Inferior parietal cortex (tissue), 1 donor: ENCODE results near the gene PDGFB.

Experiments
- DNase-seq: peaks from one replicate; pipeline ENCODE4 v3.0.0-alpha.2; 2016; ENCODE audit errors: extremely low spot score

The PDGFB gene

GRCh38 chr22:39240831-39241793, 3.7 kb downstream of the PDGFB start:
- no peak for DNase-seq

DNA sequence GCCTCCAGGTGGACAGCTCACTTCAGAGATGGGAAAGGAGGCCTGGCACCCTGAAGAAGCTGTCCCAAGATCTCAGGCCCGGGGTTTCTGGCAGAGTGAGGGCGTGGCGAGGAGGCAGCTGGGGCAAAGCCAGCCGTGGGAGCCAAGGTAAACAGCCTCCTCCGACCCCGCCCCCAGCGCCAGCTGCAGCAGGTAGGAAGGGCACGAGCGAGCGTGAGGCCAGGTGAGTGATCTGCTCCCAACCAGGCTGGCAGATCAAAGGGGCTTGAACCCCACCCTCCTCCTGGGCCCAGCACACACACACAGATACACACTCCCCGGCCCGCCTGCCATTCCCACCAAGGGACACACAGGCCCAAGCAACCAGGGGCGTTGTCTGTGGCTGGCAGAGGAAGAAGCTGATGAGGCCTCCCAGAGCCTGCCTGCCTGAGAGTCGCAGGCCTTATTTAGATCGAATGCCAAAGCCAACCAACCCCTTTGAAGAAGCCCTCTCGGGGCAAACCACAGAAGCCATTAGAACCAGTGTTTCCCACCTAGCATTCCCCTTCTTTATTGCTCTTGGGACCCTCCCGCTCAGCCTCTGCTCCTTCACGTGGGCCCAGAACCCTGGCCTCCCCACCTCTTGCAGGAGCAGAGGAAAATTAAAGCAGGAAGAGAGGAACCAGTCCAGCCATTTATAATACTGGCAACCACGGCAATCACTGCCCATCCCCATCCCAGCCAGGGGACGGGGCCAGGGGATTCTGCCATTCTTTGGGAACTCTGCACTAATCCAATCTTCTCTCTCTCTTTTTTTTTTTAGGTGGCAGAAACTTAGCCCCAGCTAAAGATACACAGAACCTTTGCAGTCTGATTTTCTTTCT, 5.0 kb downstream of the PDGFB start:
- DNase-seq, result no peak

DNA sequence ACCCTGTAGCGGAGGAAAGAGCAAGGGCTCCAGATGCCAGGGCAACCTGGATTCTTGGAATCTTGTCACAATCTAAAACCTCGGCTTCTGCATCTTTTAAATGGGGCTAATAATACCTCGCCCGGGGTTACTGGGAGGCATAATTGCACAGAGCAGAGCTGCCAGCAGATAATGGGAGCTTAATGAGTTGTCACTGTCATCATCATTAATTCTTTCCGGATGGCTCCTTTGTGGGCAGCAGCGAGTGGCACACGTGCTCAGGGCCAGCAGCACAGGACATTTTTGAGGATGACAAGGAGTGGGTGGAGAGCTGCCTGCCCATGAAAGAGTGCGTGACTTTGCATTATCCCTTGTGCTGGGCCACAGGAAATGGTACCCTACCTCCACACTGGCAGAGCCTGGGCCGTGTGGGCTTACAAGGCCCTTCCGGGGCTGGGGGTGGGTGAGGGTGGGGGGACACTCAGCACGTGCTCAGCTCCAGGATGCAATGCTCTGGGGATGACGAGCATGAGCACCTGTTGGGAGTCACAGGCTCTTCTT, 5.7 kb downstream of the PDGFB start:
- DNase-seq, result no peak

DNA sequence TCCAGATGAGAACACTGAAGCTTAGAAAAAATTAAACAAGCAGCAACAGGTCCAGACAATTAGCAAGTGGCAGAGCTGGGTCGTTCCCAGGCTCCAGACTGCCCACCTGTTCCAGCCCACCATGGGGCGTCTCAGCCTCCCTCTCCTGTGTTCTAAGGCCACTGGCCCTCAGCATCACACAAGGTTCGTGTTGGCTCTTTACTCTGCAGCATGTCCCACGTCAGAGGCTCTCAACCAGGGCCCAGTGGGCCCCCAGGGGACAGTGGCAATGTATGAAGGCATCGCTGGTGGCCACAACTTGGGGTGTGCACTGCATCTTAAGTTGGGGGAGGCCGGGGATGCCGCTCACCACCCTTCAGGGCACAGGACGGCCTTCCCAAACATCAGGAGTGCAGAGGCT, 6.2 kb downstream of the PDGFB start:
- no peak for DNase-seq

GRCh38 chr22:39238101-39238466, 6.7 kb downstream of the PDGFB start:
- no peak for DNase-seq

DNA sequence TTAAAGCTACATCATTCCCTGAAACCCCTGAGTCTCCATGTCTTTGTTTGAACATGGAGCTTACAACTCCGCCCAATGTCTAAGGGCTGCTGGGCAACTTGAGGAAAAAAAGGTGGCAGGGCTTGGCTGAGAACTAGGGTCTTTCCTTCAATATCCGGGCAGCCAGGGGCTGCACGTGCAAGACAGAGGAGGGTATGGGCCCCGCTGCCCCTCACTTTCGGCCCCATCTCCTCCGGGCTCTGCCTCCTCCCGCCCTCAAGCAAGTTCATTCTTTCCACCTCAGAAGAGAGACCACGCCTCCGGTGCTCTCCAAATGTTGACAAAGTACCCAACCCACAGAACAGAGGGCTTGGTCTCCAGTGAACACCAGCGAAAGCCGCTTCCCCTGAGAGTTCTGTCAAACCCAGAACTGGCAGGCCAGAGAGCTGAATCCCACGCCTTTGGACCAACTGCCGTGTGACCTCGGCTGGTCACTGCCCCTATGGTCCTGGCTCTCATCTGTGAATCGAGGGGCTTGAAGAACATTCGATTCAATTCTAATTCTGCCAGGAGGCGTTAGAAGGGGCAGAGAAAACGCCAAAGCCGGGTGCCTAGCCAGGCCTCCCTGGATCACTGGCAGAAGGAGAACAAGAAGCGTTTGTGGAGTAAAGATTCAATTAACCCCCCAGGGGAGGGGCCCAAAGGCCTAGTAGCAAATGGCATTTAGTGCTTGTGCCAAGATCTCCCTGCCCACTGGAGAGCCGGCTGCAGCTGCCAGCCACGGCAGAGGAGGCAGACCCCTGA, 7.3 kb downstream of the PDGFB start:
- no peak for DNase-seq

DNA sequence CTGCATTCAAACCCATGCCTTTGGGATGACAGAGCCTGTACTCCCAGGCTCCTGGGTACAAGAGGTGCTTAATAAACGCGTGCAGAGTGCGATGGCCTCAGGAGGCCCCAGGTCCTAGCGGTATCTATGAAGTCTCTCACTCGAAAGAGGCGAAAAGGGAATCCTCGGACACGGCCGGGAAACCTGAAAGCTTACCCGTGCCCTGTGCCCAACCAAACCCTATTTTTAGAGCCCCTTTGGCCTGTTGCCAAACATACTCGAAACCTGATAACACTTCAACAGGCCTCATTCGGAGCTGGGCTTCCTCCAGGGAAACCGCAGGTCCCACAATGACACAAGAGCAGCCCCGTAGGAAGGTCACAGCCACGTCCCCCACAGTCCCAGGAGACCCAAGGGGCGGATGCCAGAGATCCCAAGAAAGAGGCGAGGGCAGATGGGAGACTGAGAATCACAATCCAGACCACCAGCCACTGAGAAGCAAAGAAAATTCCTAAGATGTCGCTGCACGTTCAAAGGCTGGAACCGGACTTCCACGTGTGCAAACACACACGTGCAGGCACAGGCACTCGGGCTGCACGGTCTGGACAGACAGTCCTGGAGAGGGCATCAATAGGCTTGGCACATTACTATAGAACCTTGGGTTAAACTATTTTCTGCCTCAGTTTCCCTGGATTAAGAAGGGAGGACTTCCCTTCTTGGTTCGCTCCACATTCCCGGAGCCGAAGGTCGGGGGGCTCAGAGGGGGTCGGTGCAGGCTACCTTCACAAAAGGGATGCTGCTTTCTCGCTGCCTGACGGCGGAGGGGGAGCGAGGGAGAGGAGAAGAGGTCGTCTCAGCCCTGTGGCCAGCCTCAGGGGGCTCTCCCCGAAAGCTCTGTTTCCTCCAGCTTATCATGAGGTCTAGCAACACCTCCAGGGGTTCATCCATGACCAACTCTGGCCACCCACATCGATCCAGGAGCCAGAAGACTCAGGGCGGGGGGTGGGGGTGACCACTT, 8.2 kb downstream of the PDGFB start:
- no peak for DNase-seq

- no peak for DNase-seq
Observed at GRCh38 chr22:39234867-39235687, 9.7 kb downstream of the PDGFB start.

GRCh38 chr22:39234472-39234787, 10.4 kb downstream of the PDGFB start:
- no peak for DNase-seq

DNA sequence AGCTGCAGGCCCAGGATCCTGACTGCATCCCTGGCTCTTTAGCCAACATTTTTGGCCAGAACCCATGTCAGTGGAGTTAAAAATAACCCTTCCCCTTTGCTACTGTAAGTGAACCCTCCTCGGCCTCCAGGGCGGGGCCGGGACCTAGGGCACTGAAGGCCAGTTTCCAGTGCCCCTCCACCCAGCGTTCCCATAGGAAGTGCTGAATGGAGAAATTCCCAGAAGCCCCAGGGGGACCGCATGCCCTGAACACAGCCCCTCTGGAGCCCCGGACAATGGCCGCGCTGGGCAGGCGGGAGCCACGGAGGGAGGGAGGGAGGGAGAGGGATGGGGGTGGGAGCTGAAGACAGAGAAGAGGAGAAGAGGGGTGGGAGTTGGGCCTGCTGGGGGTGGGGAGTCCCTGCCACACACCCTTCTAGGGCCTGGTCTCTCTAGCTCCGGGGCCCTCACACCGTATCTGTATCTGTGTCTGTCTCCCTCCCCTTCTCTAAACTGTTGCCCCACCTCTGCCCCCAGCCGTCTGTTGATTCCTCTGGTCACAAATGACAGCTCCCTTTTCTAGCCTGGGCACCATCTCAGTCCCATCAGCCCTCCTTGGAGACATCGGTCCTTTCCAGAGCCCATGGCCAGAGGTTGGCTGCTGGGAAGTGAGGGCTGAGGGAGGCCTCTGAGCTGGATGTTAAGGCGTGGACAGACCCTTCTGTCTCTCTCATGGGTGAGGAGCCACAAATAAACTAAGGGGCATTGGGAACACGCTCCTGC, 10.9 kb downstream of the PDGFB start:
- no peak for DNase-seq

DNA sequence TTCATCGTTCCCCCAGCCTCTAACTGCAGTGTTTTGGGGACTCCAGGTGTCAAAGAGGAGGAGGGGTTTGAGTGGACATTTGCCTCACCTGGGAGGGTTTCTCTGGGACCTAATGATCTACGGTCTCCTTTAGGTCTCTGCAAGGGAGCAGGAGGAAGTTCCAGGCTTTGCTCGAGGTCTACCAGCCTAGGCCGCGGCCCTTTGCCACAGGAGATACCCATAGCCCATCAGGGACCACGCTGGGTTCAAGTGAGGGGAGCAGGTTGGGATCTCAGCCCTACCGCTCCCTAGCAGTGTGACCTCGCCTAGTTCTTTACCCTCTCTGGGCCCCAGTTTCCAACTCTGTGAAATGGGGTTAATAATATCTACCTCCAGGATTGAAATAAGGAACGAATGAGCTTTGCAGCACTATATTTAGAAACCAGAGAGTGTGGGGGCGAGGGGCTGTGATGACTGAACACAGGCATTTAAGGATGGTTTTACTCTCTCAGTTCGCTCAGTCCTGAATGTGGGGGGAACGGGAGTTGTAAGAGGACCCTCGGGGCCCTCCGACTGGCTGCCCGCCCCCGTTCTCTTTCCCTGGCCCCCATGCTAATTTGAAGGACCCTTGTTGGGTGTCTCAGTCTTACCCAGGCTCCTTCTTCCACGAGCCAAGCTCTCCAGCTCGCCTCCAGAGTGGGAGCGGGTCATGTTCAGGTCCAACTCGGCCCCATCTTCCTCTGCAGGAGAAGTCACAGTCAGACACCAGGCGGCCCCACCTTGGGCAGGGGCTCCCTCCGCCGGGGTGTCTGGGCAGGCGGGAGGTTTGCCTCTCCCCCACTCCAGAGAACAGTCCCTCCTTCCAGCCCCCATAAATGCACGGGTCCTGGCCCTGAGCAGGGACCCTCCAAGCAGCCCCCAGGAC, 11.7 kb downstream of the PDGFB start:
- no peak for DNase-seq

DNA sequence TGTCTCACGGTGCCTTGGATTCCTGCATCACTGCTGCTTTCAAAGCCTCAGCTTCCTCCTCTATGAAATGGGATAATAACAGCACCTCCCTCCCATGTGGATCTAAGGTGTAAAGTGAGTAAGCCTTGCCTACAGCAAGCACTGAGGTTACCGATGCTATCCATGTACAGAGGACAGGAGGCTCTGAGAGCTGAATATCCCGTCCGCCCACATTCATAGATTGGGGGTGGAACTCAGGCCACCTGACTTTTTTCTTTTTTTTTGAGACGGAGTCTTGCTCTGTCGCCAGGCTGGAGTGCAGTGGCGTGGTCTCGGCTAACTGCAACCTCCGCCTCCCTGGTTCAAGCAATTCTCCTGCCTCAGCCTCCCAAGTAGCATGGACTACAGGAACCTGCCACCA, 12.5 kb downstream of the PDGFB start:
- no peak for DNase-seq

DNA sequence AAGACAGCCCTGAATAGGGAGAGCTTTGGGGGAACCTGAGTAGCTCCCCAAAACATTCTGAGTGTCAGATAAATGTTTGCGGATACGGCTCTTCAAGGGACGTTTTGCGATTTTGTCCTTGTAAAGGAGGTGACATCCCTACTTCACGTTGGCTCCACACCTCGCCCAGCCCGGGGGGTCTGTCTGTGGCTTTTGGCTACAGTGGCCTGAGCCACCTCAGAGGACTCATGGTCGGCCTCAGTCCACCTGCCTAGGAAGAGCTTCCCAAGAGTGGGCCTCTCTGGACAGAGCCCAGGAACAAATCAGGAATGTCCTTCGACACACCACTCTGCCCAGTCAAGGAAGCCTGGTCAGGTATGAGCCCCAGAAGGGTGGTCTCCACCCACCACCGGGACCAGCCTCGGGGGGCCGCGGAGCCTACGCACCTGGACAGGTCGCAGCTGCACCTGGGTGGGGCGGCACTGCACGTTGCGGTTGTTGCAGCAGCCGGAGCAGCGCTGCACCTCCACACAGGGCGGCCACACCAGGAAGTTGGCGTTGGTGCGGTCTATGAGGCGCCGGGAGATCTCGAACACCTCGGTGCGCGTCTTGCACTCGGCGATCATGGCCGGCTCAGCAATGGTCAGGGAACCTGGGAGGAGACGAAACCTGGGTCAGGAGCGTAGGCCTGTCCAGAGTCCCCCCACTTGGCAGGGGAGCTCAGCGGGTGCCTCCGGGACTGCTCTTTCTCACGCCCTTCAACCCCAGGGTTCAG, 13.4 kb downstream of the PDGFB start:
- no peak for DNase-seq

DNA sequence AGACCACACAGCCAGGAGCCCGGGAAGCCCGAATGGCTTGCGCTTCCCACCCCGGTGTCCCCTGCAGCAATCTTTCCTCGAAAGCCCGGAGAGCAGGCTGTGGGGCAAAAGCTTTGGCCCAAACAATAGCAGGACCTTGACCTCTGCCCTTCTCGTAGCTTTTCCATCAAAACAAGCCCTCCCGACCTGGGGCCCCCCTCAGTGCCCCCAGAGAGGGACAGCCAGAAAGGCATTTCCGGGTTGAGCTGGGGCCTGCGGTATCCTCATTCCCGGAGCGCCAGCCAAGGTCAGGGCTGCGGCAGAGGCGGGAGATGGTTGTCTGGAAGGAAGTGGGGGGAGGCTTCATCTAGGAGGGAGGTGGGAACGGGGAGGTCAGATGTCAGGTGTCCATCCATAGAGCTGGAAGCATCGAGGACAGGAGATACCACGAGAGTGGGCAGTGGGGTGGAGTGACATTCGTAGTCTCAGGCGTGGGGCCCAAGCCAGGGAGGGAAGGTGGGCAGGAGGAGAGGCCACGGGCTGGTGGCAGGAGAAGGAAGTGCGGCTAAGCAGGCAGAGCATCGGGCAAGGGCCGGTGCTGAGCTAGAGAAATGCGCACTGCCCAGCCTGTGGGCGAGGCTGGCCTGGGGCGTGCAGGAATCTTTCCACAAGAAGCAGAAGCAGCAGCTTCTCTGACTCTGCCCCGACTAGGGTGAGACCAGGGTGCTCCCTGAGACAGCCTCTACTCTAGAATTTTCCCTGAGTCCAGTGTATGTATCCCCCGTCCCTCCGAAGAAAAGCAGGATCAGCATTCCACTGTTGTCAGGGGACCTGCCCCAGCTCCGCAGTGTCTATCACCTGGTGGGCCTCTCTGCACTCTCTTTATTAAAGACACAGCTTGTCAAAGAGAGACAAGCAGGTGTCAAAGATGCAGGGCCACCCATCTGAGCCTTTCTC, 14.3 kb downstream of the PDGFB start:
- DNase-seq, result no peak

GRCh38 chr22:39229688-39230260, 15.0 kb downstream of the PDGFB start:
- DNase-seq, result no peak

GRCh38 chr22:39229075-39229474, 15.7 kb downstream of the PDGFB start:
- no peak for DNase-seq
